M059J (cell line): Measurements from ENCODE around the gene HSD11B1L. TPM values are rescaled to one million over a fixed set of nuclear protein-coding genes. Genes with fewer than 3 reads are reported as not detected.
"Not testable (repeated sequence)": the region's sequence is repeated elsewhere in the genome, so short reads cannot be mapped to it uniquely, and the experiment has no call there.

Source experiments
- DNase-seq: peaks from one replicate; pipeline ENCODE4 v3.0.0-alpha.2; 2012; ENCODE audit warnings: low read depth
- total RNA-seq: library from RNA; depleted of rRNA; stranded (reverse); fragments of >200 nt; shearing (Covaris generic); gene quantifications from 2 replicates; pipeline ENCODE4 v1.2.3, GENCODE V29; 2014

The HSD11B1L gene
- total RNA-seq, 1 experiment from 2014 or later, result 13.7 TPM

- DNase-seq, result no peak
These were observed 18.0 kb downstream of the HSD11B1L start for GRCh38 chr19:5698635-5699422.

- DNase-seq, result no peak
These were observed 19.7 kb downstream of the HSD11B1L start for GRCh38 chr19:5700455-5701092.

GRCh38 chr19:5702053-5702410 is 21.2 kb downstream of the HSD11B1L start:
- not testable (repeated sequence) for DNase-seq

GRCh38 chr19:5703819-5704818 is 23.3 kb downstream of the HSD11B1L start:
- DNase-seq, result no peak

- DNase-seq, result no peak
These were observed 24.7 kb downstream of the HSD11B1L start for GRCh38 chr19:5705552-5705951.

GRCh38 chr19:5706876-5707573 is 26.2 kb downstream of the HSD11B1L start:
- no peak for DNase-seq

GRCh38 chr19:5707576-5708575 is 27.0 kb downstream of the HSD11B1L start:
- DNase-seq, result no peak

- no peak for DNase-seq
These were observed 30.2 kb downstream of the HSD11B1L start for GRCh38 chr19:5711025-5711424.

- DNase-seq, result no peak
These were observed 30.9 kb downstream of the HSD11B1L start for GRCh38 chr19:5711713-5712161.

- no peak for DNase-seq
These were observed 32.4 kb downstream of the HSD11B1L start for GRCh38 chr19:5713228-5713627.

GRCh38 chr19:5714816-5715215 is 34.0 kb downstream of the HSD11B1L start:
- DNase-seq, result no peak

- no peak for DNase-seq
These were observed 36.5 kb downstream of the HSD11B1L start for GRCh38 chr19:5717215-5717935.

GRCh38 chr19:5718037-5718578 is 37.3 kb downstream of the HSD11B1L start:
- DNase-seq, result peak; percentile 54

- DNase-seq, result peak; percentile 81
These were observed 37.9 kb downstream of the HSD11B1L start for GRCh38 chr19:5718579-5719273.

GRCh38 chr19:5719274-5719960 is 38.6 kb downstream of the HSD11B1L start:
- peak; percentile 50 for DNase-seq

- peak; percentile 98 for DNase-seq
These were observed 39.3 kb downstream of the HSD11B1L start, which contains the start of the genes CATSPERD and LONP1 for GRCh38 chr19:5719961-5720790. TSS of gene CATSPERD (plus strand) at chr19:5720637. CDS start at chr19:5720738, 101 bp downstream. TSS of gene LONP1 (minus strand) at chr19:5720146. CDS start at chr19:5720132, 14 bp downstream.
